Stimulated activated CD4-positive, alpha-beta T cell treated with anti-CD3 and anti-CD28 coated beads, TNF-alpha, amount 100 ng/mL, for 4 hours (primary cell): Measurements from ENCODE around the gene OTOGL.

Experiments used
- DNase-seq, 3 experiments: peaks; one replicate each; pipeline ENCODE4 v3.0.0-alpha.2; 2020; ENCODE audit warnings: low read depth in 3 of 3

The OTOGL gene

GRCh38 chr12:80364056-80364455 is 264.7 kb downstream of the OTOGL start:
- DNase-seq: no peak

- no peak for DNase-seq
Measured at GRCh38 chr12:80373666-80374065, 274.3 kb downstream of the OTOGL start.

GRCh38 chr12:80374615-80375014 is 275.3 kb downstream of the OTOGL start:
- DNase-seq: no peak

- DNase-seq: no peak
Measured at GRCh38 chr12:80377140-80377794, 277.9 kb downstream of the OTOGL start.

GRCh38 chr12:80381121-80381520 is 281.8 kb downstream of the OTOGL start:
- DNase-seq: no peak

GRCh38 chr12:80382254-80382653 is 282.9 kb downstream of the OTOGL start:
- no peak for DNase-seq

GRCh38 chr12:80400571-80400991 is 301.2 kb downstream of the OTOGL start:
- no peak for DNase-seq

GRCh38 chr12:80401191-80401590 is 301.9 kb downstream of the OTOGL start:
- no peak for DNase-seq

- DNase-seq: no peak
Measured at GRCh38 chr12:80404629-80405028, 305.3 kb downstream of the OTOGL start.

GRCh38 chr12:80406253-80406652 is 306.9 kb downstream of the OTOGL start:
- DNase-seq: no peak

- no peak for DNase-seq
Measured at GRCh38 chr12:80411787-80412186, 312.4 kb downstream of the OTOGL start.

GRCh38 chr12:80412343-80412953 is 313.1 kb downstream of the OTOGL start:
- DNase-seq: no peak

GRCh38 chr12:80413462-80413861 is 314.1 kb downstream of the OTOGL start:
- no peak for DNase-seq

- DNase-seq: no peak
Measured at GRCh38 chr12:80415466-80415865, 316.1 kb downstream of the OTOGL start.

GRCh38 chr12:80419644-80420043 is 320.3 kb downstream of the OTOGL start:
- no peak for DNase-seq

- DNase-seq: no peak
Measured at GRCh38 chr12:80420075-80420474, 320.7 kb downstream of the OTOGL start.

- DNase-seq: no peak
Measured at GRCh38 chr12:80422550-80422949, 323.2 kb downstream of the OTOGL start.
